Aorta (tissue), 4 donors: Measurements from ENCODE around the gene PMPCB. TPM values are rescaled to one million over a fixed set of nuclear protein-coding genes. Genes with fewer than 3 reads are reported as not detected.

Experiments
- polyA plus RNA-seq, 2 donors: library from polyadenylated mRNA; stranded (reverse); fragments of 200-250 nt; gene quantifications; one replicate each; pipeline ENCODE4 v1.2.3, GENCODE V29; 2013
- total RNA-seq, 2 donors: library from RNA; stranded (reverse); fragmentation: NEBNext Ultra II Directional; extraction: Animal tissue kit (Norgen Biotek cat#: 25700); gene quantifications; one replicate each; pipeline ENCODE4 v1.2.1, GENCODE V29; 2021
- donor health status: healthy with polysubstance abuse.
- donor health status: Bipolar disorder and iron deficiency.
- donor health status: DM: no; HTN: no; CAD: no.
- donor health status: DM: yes; HTN: yes; CAD: no.

Gene PMPCB
- total and polyA plus RNA-seq, 4 donors, result 40.9 to 70.8 (median 44.5) TPM

Other genes with a start within 250 kb of the PMPCB start
- 1 to 10 TPM; 1.4 to 2.6 TPM for gene FBXL13, start 222.6 kb upstream of the PMPCB start, total RNA-seq
- gene FBXL13, start 222.6 kb upstream of the PMPCB start, polyA plus RNA-seq, result under 1 TPM in 1 of 2 donors, not detected in 1; 1.00 TPM
- gene ARMC10, start 222.3 kb upstream of the PMPCB start, total RNA-seq, result 10 to 100 TPM; 29.8 to 40.0 TPM
- 10 to 100 TPM; 29.6 to 37.6 TPM for gene ARMC10, start 222.3 kb upstream of the PMPCB start, polyA plus RNA-seq
- 10 to 100 TPM in 1 of 2 donors, 1 to 10 TPM in 1; 10.0 to 20.5 TPM for gene NAPEPLD, start 148.3 kb upstream of the PMPCB start, total RNA-seq
- gene NAPEPLD, start 148.3 kb upstream of the PMPCB start, polyA plus RNA-seq, result 1 to 10 TPM; 8.2 to 8.3 TPM
- 10 to 100 TPM; 23.5 to 25.2 TPM for gene DNAJC2, start 47.3 kb downstream of the PMPCB start, total RNA-seq
- 10 to 100 TPM; 16.2 to 25.0 TPM for gene DNAJC2, start 47.3 kb downstream of the PMPCB start, polyA plus RNA-seq
- gene PSMC2, start 50.2 kb downstream of the PMPCB start, total RNA-seq, result 10 to 100 TPM; 81.8 to 97.3 TPM
- gene PSMC2, start 50.2 kb downstream of the PMPCB start, polyA plus RNA-seq, result 100 to 1,000 TPM; 107 to 119 TPM
- gene SLC26A5, start 148.8 kb downstream of the PMPCB start, total RNA-seq, result under 1 TPM; 0.57 to 0.78 TPM
- not detected for gene SLC26A5, start 148.8 kb downstream of the PMPCB start, polyA plus RNA-seq